ENCODE measurements around the gene FGF7.
"Not testable (repeated sequence)": the region's sequence is repeated elsewhere in the genome, so short reads cannot be mapped to it uniquely, and the experiment has no call there.

Gene FGF7

GRCh38 chr15:49439678-49440395 is 16.8 kb downstream of the FGF7 start:
- no peak for DNase-seq

GRCh38 chr15:49441356-49441755 is 18.3 kb downstream of the FGF7 start:
- no peak for DNase-seq

GRCh38 chr15:49441816-49442215 is 18.8 kb downstream of the FGF7 start:
- DNase-seq, result no peak

- no peak for DNase-seq
Measured at GRCh38 chr15:49452595-49452994, 29.6 kb downstream of the FGF7 start.

GRCh38 chr15:49456166-49456565 is 33.1 kb downstream of the FGF7 start:
- no peak for DNase-seq

- no peak for DNase-seq
Measured at GRCh38 chr15:49458145-49458544, 35.1 kb downstream of the FGF7 start.

GRCh38 chr15:49460411-49460941 is 37.4 kb downstream of the FGF7 start:
- no peak for DNase-seq

GRCh38 chr15:49462232-49462844 is 39.3 kb downstream of the FGF7 start:
- no peak for DNase-seq

GRCh38 chr15:49464522-49464921 is 41.5 kb downstream of the FGF7 start:
- DNase-seq, result no peak

- DNase-seq, result no peak
Measured at GRCh38 chr15:49466119-49466518, 43.1 kb downstream of the FGF7 start.

GRCh38 chr15:49467746-49468480 is 44.9 kb downstream of the FGF7 start:
- no peak for DNase-seq

GRCh38 chr15:49468481-49468839 is 45.4 kb downstream of the FGF7 start:
- DNase-seq, result no peak

- DNase-seq, result not testable (repeated sequence)
Measured at GRCh38 chr15:49471248-49471647, 48.2 kb downstream of the FGF7 start.

- no peak for DNase-seq
Measured at GRCh38 chr15:49471733-49472132, 48.7 kb downstream of the FGF7 start.

GRCh38 chr15:49472338-49472737 is 49.3 kb downstream of the FGF7 start:
- DNase-seq, result no peak

- DNase-seq, result no peak
Measured at GRCh38 chr15:49473031-49473430, 50.0 kb downstream of the FGF7 start.

GRCh38 chr15:49478021-49478420 is 55.0 kb downstream of the FGF7 start:
- not testable (repeated sequence) for DNase-seq

- DNase-seq, result not testable (repeated sequence)
Measured at GRCh38 chr15:49478982-49479381, 55.9 kb downstream of the FGF7 start.

GRCh38 chr15:49485401-49485800 is 62.4 kb downstream of the FGF7 start:
- not testable (repeated sequence) for DNase-seq

GRCh38 chr15:49490966-49491365 is 67.9 kb downstream of the FGF7 start:
- no peak for DNase-seq

- no peak for DNase-seq
Measured at GRCh38 chr15:49492151-49492550, 69.1 kb downstream of the FGF7 start.

GRCh38 chr15:49492830-49493229 is 69.8 kb downstream of the FGF7 start:
- DNase-seq, result no peak

- no peak for DNase-seq
Measured at GRCh38 chr15:49494842-49495241, 71.8 kb downstream of the FGF7 start.
